ENCODE measurements around the gene KLF12.

- TF ChIP-seq SUZ12 (IDR thresholded peaks at IDR 0.05; ENCODE audit: extremely low read depth, insufficient read depth, insufficient read length) (no peak), ZNF274 (IDR thresholded peaks at IDR 0.05; ENCODE audit: low read depth, low read length) (no peak)
These were observed 647 bp upstream of the KLF12 start for GRCh38 chr13:74134777-74135325.
